GM10847 (cell line): Measurements from ENCODE around the gene KCNQ5.

Experiments used
- POLR2A ChIP-seq: IDR thresholded peaks from 2 replicates; pipeline ENCODE4 v1.6.1; 2011; ENCODE audit not compliant: insufficient read length; ENCODE audit errors: extremely low read depth

KCNQ5 gene

GRCh38 chr6:73157870-73158269 is 536.0 kb downstream of the KCNQ5 start:
- no peak for TF ChIP-seq POLR2A

DNA sequence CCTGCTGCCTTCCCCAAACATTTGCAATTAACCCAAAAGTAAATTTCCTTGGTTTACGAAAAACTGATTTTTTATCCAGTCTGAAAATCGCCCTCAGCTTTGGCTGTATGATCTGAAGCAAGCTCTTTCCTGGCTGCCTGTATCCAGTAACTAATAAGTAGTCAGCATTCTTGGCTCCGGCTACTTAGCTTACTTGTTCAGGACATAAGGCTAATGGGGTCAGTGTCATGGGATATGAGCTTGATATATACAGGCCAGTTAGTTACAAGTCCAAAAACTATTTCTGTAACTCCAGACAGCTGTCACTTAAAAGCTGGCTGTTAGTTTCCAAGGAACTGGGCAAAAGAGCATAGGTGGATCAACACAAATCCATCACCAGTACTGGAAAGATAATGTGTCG is 547.2 kb downstream of the KCNQ5 start:
- no peak for TF ChIP-seq POLR2A

GRCh38 chr6:73169633-73170032 is 547.8 kb downstream of the KCNQ5 start:
- no peak for TF ChIP-seq POLR2A

DNA sequence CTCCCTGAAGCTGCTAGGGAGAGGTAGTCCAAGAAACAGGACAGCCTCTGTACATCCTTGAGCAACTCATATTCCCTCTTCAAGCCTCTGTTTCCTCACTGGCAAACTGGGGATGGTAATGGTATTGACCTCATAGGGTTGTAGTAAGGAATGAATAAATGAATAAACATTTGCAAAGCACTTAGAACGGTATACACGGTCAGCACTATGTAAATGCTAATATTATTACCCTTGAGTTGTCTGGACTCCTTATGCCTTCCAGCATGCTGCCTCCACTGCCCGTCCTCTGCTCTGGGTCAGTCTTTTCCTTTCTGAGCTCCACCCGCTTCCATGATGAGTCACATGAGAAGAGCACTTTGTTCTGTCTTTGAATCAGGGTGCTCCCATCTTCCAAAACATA is 552.8 kb downstream of the KCNQ5 start:
- no peak for TF ChIP-seq POLR2A

- TF ChIP-seq POLR2A, result no peak
Measured at GRCh38 chr6:73176057-73176456, 554.2 kb downstream of the KCNQ5 start.

- no peak for TF ChIP-seq POLR2A
Measured at GRCh38 chr6:73177221-73177944, 555.5 kb downstream of the KCNQ5 start.

DNA sequence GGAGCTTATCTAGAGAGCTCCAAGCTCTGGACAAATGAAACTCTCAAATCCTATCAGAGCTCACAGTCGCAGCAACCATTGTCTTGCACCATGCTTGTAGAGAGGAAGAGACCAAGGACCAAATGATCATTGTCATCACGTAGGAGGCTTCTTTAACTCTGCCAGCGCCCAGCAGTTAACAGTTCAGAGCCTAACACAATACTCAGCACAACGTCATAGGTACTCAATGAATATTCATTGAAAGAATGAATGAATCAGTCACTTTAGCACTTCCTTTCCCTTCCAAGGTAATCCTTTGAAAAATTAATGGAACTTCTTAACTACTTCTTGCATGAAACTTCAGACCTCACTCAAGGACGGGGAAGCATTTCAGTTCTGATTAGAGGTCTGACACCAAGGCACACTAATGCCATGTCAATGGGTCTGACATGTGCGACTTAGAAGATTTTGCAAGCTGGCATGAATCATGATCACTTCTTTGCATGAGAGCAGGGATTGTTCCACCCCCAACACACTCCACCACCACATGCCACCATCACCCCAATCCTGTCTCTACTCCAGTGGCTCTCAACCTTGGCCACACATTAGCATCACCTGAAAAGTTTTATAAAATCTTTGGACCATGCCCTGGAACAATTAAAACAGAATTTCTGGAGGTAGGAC is 558.3 kb downstream of the KCNQ5 start:
- TF ChIP-seq POLR2A, result no peak

DNA sequence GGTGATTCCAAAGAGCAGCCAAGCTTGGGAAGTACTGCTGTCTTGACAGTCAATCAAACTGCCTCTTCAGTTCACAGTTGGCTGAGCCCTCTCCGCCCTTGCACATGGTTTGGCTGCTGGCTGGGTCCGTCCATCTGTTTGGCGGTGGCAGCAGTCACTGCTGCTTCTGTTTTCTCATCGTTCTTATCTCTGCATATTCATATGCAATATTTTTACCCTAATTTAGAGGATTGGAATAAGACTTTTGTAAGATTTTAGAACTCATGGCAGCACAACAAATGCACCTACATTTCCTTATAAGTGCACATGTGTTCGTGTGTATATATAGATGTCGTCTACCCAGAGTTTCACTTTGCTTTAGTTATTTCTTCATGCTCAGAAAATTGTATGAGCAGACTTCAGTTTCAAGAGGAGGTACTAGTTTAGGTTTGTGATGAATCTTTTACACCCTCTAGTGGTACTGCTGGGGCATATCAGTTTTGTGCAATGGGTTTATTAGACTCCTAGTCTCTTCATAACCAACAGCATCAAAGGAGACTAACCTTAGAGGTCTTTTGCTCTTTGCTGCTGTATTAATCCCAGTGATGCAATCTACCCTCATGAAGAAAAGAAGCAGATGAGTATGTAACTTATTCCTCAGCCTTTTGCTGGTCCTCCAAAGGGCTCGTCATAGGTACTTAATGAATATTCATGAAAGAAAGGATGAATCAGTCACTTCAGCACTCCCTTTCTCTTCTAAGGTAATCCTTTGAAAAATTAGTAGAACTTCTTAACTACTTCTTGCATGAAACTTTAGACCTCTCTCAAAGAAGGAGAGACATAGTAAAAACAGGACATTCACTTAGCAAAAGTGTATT is 559.1 kb downstream of the KCNQ5 start:
- TF ChIP-seq POLR2A, result no peak

DNA sequence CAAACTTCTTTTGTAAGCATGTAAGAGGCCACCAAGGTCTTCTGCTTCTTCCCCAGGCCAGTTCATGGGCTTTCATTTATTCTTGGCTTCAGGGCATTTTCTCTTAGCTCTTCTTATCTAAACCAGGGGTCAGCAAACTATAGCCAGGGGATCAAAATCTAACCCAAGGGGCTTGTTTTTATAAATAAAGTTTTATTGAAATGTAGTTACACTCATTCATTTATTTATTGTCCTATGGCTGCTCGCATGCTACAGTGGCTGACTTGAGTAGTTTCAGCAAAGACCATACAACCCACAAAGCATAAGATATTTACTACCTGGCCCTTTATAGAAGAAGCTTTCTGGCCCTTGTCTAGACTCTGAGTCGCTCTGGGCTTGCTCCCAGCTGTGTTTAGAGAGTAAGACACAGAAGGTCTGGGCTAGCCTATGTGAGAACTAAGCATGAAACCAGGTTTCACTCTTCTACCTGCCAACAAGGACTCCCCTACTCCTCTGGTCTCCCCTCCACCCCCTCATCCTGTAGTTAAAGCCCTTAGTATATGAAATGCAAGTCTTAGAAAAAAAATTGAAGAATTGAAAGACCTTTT is 560.2 kb downstream of the KCNQ5 start:
- no peak for TF ChIP-seq POLR2A

DNA sequence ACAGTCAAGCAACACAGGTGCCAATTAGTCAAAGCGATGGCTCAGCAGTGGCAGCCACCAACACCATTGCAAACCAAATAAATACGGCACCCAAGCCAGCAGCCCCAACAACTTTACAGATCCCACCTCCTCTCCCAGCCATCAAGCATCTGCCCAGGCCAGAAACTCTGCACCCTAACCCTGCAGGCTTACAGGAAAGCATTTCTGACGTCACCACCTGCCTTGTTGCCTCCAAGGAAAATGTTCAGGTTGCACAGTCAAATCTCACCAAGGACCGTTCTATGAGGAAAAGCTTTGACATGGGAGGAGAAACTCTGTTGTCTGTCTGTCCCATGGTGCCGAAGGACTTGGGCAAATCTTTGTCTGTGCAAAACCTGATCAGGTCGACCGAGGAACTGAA is 572.9 kb downstream of the KCNQ5 start:
- no peak for TF ChIP-seq POLR2A

DNA sequence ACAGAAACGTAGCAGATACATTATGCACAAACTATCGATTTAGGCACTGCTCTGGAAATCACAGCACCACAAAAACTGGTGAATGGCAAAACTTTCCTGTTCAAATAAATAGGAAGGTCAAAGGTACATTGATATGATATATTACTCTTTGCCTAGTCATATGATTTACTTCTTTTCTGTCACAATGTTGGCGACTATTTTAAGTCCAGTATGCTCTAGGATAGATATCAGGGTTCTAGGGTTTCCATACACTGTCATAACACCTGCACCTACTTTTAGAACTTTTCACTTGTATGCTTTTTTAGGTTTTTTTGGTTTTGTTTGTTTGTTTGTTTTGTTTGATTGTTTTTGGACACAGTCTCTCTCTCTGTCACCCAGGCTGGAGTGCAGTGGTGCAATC is 578.4 kb downstream of the KCNQ5 start:
- TF ChIP-seq POLR2A, result no peak

- TF ChIP-seq POLR2A, result no peak
Measured at GRCh38 chr6:73200735-73201134, 578.9 kb downstream of the KCNQ5 start.

- TF ChIP-seq POLR2A, result no peak
Measured at GRCh38 chr6:73203098-73203497, 581.2 kb downstream of the KCNQ5 start.

DNA sequence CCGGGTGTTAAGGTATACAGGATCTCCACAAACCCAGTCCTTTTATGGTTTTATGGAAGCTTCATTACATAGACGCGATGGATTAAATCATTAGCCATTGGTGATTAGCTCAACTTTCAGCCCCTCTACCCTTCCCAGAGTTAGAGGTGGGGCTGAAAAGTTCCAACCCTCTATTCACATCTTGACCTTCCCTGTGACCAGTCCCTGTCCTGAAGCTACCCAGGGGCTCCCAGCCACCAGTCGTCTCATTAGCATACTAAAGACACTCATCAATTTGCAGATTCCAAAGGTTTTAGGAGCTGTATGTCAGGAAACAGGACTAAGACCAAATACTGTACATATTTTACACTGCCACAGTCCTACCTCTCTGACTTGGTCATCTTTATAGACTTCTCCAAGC is 582.4 kb downstream of the KCNQ5 start:
- TF ChIP-seq POLR2A, result no peak

DNA sequence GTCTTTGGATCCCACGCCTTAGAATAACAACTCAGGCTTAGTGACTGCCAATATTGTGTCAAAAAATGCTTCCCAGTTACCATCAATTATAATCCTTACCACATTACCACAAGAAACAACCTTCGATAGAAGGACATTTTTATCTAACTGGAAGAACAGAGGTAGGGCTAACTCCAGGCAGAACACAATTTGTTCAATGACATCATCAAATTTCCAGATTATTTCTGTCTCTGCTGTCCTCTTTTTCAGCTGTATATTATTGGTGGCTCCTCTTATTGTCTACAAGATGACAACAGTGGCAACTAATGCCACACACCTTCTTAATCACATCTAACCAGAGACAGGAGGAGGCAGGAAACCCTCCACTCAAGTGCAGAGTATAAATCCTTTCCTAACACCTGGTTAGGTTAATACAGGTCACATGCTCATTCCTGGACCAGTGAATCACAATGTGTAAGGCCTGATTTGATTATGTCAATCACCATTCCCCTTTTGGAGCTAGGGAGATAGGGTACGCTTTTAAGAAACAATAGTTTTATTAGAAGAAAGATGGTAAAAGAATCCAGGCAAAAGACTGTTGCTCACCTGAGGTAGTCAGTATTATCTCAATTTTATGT is 585.5 kb downstream of the KCNQ5 start:
- TF ChIP-seq POLR2A, result no peak
